ENCODE data around the gene TBX4. TPM values are rescaled to one million over a fixed set of nuclear protein-coding genes. Genes with fewer than 3 reads are reported as not detected.
"Not testable (repeated sequence)": the region's sequence is repeated elsewhere in the genome, so short reads cannot be mapped to it uniquely, and the experiment has no call there.

TBX4 gene
- total RNA-seq, 4 donors from 2014 or later = 2.4 TPM; not detected in 3

- Histone ChIP-seq H3K27me3 (no peaks in the 10 kb centered on the region), H3K27ac (peak overlapping the region in 1 of 4 donors; percentile 27), H3K9me3 (no peaks in the 10 kb centered on the region), H3K4me3 (no peak overlapping the region), H3K36me3 (no peaks in the 10 kb centered on the region), H3K4me1 (peaks cover 0 to 25% (median 10%) of the 10 kb centered on the region in 4 donors)
- no peak for DNase-seq
- intact Hi-C loops (cut with DNase I; ENCODE audit: low total_unique reads) (no loop called here), in situ Hi-C loops (cut with MboI; ENCODE audit: low pct_ligation_motif_present in 1 of 4, low pct_unique_long_range_greater_than_20kb in 1 of 4, low sequenced_read_pairs in 3 of 4) (no loop called here)
- 71 to 80% methylated on average over 5 to 8 of the region's 8 CpGs for WGBS, 2 donors (ENCODE audit: low coverage in 1 of 2)
- peak in 1 of 3 donors; percentile 46 for TF ChIP-seq POLR2AphosphoS5 (IDR thresholded peaks at IDR 0.05)
- no peak for TF ChIP-seq CTCF (IDR thresholded peaks at IDR 0.05)
Observed at GRCh38 chr17:61492759-61493526, 40.7 kb downstream of the TBX4 start.

- in situ Hi-C loops (cut with MboI; ENCODE audit: low pct_ligation_motif_present in 1 of 4, low pct_unique_long_range_greater_than_20kb in 1 of 4, low sequenced_read_pairs in 3 of 4); H3K9me3 ChIP-seq; H3K36me3 ChIP-seq; H3K27ac ChIP-seq; H3K4me3 ChIP-seq; H3K27me3 ChIP-seq; intact Hi-C loops (cut with DNase I; ENCODE audit: low total_unique reads); DNase-seq: not testable (repeated sequence)
- H3K4me1 ChIP-seq = peaks cover 0 to 17% (median 9%) of the 10 kb centered on the region in 4 donors
- WGBS, 2 donors (ENCODE audit: low coverage in 1 of 2) = 88 to 96% methylated on average over 5 to 7 of the region's 7 CpGs
Observed at GRCh38 chr17:61493830-61494324, 41.7 kb downstream of the TBX4 start.

DNA sequence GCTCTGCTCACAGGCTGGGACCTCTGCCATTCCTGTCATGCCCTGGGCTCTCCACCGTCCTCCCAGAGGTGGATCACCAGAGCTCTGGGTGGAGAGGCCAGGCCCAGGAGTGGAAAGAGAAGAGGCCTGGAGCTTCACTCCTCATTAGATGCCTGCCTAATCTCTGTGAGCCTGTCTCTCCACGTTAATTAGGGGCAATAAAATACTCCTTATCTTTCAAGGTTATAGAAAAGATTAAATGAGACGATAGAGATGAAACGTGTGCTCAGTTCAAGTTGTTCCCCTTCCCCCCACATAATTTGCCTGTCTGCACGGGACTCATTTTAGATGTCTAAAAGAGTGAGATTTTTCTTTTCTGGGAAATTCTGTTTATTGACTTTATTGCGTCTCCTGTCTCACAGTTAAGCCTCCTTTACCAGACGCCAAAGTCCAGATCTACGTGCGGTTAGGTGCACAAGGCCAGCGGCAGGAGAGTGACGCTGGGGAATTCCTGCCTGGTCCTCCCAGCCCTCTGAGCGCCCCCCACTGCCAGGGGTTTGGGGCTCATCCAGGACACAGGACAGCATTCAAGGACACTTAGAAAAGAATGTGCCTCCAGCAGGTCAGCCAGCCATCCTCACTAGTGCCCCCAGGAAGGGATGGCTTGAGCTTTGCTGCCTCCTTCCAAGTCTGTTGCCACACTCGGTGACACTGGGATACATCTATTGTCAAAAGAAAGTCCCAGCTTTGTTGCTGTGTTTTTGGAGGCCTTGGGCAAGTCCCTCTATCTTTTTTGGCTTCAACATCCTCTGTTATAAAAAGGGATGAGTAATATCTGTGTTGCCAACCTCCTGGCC is 42.3 kb downstream of the TBX4 start:
- intact Hi-C loops (cut with DNase I; ENCODE audit: low total_unique reads) = no loop called here
- Histone ChIP-seq H3K4me3 (no peak overlapping the region), H3K9me3 (no peaks in the 10 kb centered on the region), H3K36me3 (no peaks in the 10 kb centered on the region), H3K4me1 (peaks cover 0 to 12% (median 6%) of the 10 kb centered on the region in 4 donors), H3K27me3 (no peaks in the 10 kb centered on the region), H3K27ac (no peak overlapping the region)
- no peak for TF ChIP-seq EP300 (IDR thresholded peaks at IDR 0.05; ENCODE audit: low read depth)
- TF ChIP-seq POLR2AphosphoS5 (IDR thresholded peaks at IDR 0.05) = no peak
- no peak for TF ChIP-seq POLR2A (IDR thresholded peaks at IDR 0.05)
- TF ChIP-seq CTCF (IDR thresholded peaks at IDR 0.05) = no peak
- WGBS, 2 donors (ENCODE audit: low coverage in 1 of 2) = 42 to 45% methylated on average over 5 to 13 of the region's 13 CpGs
- no peak for DNase-seq
- in situ Hi-C loops (cut with MboI; ENCODE audit: low pct_ligation_motif_present in 1 of 4, low pct_unique_long_range_greater_than_20kb in 1 of 4, low sequenced_read_pairs in 3 of 4) = no loop called here

GRCh38 chr17:61495161-61495857 is 43.1 kb downstream of the TBX4 start:
- peaks cover 0 to 4% (median 2%) of the 10 kb centered on the region in 4 donors for H3K4me1 ChIP-seq
- no peaks in the 10 kb centered on the region for H3K27me3 ChIP-seq
- in situ Hi-C loops (cut with MboI; ENCODE audit: low pct_ligation_motif_present in 1 of 4, low pct_unique_long_range_greater_than_20kb in 1 of 4, low sequenced_read_pairs in 3 of 4) = no loop called here
- H3K27ac ChIP-seq = no peak overlapping the region
- intact Hi-C loops (cut with DNase I; ENCODE audit: low total_unique reads) = no loop called here
- H3K4me3 ChIP-seq = no peak overlapping the region
- H3K36me3 ChIP-seq = no peaks in the 10 kb centered on the region
- TF ChIP-seq POLR2A (IDR thresholded peaks at IDR 0.05) = no peak
- TF ChIP-seq CTCF (IDR thresholded peaks at IDR 0.05) = no peak
- no peak for DNase-seq
- 76 to 80% methylated on average over 11 to 23 of the region's 23 CpGs for WGBS, 2 donors (ENCODE audit: low coverage in 1 of 2)
- no peaks in the 10 kb centered on the region for H3K9me3 ChIP-seq

Measured in transverse colon (tissue), 4 donors.